Stimulated activated CD8-positive, alpha-beta memory T cell treated with anti-CD3 and anti-CD28 coated beads, Interleukin-4, amount 100 ng/mL, for 24 hours (primary cell): Measurements from ENCODE around the gene ZNF584.

ENCODE experiments used
- DNase-seq: peaks from one replicate; pipeline ENCODE4 v3.0.0-alpha.2; 2020; ENCODE audit warnings: low read depth

Gene ZNF584

DNA sequence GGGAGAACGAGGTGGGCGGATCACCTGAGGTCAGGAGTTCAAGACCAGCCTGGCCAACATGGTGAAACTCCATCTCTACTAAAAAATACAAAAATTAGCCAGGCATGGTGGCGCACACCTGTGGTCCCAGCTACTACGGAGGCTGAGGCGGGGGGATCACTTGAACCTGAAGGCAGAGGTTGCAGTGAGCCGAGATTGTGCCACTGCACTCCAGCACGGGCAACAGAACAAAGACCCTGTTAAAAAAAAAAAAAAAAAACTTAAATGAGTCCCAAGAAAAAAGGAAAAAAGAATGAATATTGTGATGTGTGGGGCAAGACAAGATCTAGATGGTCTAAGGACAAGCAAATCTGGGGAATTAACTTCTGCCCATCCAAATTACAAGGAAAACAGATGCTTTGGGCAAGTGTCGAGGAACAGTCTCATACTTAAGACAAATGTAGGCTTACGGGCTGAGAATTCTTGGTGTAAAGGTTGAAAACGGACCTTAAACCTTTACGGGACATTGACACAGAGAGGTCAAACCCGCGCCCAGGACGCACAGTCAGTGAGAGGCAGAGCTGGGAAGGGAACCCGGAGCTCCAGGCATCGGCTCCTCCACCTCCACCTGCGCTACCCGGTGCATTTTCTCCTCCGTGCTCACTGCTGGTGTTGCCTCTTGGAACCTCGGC, 57.8 kb downstream of the ZNF584 start:
- DNase-seq: no peak

DNA sequence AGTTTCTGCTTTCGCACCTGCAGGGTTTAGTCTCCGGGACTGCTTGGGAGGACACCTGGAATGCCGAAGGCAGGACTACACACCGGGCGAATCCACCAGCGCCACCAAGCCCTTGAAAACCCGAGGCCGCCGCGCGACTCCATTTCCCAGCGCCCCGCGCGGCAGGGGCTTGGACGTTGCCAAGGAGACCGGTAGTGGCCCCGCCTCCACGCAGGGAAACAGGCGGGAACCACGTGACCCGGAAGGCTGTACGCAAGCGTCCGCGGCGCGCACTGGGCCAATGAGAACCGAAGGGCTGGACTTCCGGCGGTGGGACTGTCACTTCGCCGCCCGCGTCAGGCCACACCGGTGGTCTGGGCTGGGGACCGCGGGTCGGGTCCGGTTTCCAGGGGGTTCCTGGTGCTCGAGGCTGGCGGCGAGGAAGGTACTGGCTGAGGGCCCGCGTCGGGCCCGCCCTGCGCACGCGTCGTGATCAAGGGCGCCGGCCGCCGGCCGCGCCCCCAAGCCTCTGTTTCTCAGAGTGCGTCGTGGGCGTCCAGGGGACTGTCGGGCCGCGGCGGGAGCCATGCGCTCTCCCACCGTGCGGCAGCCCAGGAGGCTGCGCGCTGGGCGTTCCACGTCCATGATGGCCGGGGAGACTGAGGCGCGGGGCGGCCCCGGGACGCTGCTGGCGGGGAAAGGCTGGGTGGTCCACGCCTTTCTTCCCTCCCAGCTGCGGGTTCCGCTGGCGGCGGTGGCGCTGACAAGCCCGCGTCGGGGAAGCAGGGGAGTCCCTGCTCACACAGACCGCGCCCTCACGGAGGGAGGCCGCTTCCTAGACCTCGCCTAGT, 58.5 kb downstream of the ZNF584 start, which contains the start of gene ZNF324:
Gene ZNF324 (plus strand): TSS at position 321 of the 830 bp plus-strand sequence. CDS start 2,106 bp downstream, outside the sequence.
- peak; percentile 97 for DNase-seq
